SK-N-SH (cell line): ENCODE measurements around the gene PHF21A. TPM values are rescaled to one million over a fixed set of nuclear protein-coding genes. Genes with fewer than 3 reads are reported as not detected.

ENCODE experiments used
- CTCF ChIA-PET: fragments of 300-600, 350-600 bp; formaldehyde crosslinking; extraction: SDS; loops from one replicate; lab custom pipeline; 2021; lab: Yijun Ruan, JAX
- POLR2A ChIA-PET: fragments of 350-600 bp; sonication (Branson Sonifier 250); formaldehyde crosslinking; extraction: SDS; loops from one replicate; lab custom pipeline; 2020; ENCODE audit warnings: antibody characterized with exemption, inconsistent platforms; lab: Yijun Ruan, JAX
- DNase-seq: peaks from one replicate; pipeline ENCODE4 v3.0.0; 2012
- H2AFZ ChIP-seq: fragments of 200-600 bp; sonication (generic); 2 replicates; pipeline ENCODE4 v1.8.1; 2016; ENCODE audit warnings: antibody characterized with exemption, mild to moderate bottlenecking, low read depth
- H3F3A ChIP-seq: fragments of 200-600 bp; sonication (generic); replicated peaks from 2 replicates; pipeline ENCODE3; 2016; ENCODE audit warnings: antibody characterized with exemption, mild to moderate bottlenecking; ENCODE audit not compliant: insufficient read depth
- H3K27ac ChIP-seq, 2 experiments: fragments of 200-500 bp in 1 of 2; fragments of 200-600 bp in 1 of 2; sonication (Bioruptor generic) in 1 of 2; sonication (generic), shearing (Covaris generic) in 1 of 2; 2 replicates each; pipeline versions ENCODE4 v1.5.1 to v1.6.1; 2014 to 2016; ENCODE audit warnings: low read depth in 2 of 2, inconsistent platforms in 1 of 2, low read length in 1 of 2, mild to moderate bottlenecking in 1 of 2, mixed read lengths in 1 of 2
- H3K27me3 ChIP-seq: fragments of 200-600 bp; sonication (generic), shearing (Covaris generic); 2 replicates; pipeline ENCODE4 v1.6.1; 2016; ENCODE audit warnings: mixed run types; ENCODE audit not compliant: insufficient read depth
- H3K36me3 ChIP-seq, 2 experiments: fragments of 200-500 bp in 1 of 2; fragments of 200-600 bp in 1 of 2; sonication (Bioruptor generic) in 1 of 2; sonication (generic) in 1 of 2; replicated peaks in 1 of 2; 2 replicates each; pipeline versions ENCODE3 to v1.5.1; 2014 to 2016; ENCODE audit warnings: low read length in 1 of 2, mild to moderate bottlenecking in 1 of 2; ENCODE audit not compliant: insufficient read depth in 2 of 2, control insufficient read depth in 1 of 2
- H3K4me1 ChIP-seq, 2 experiments: fragments of 200-500 bp in 1 of 2; fragments of 200-600 bp in 1 of 2; sonication (Bioruptor generic) in 1 of 2; sonication (generic), shearing (Covaris generic) in 1 of 2; 2 replicates each; pipeline versions ENCODE4 v1.5.1 to v1.6.1; 2014 to 2016; ENCODE audit warnings: low read depth in 1 of 2, low read length in 1 of 2, mixed run types in 1 of 2; ENCODE audit not compliant: insufficient read depth in 2 of 2, control insufficient read depth in 1 of 2
- H3K4me2 ChIP-seq: fragments of 200-600 bp; sonication (generic), shearing (Covaris generic); 2 replicates; pipeline ENCODE4 v1.6.1; 2017; ENCODE audit warnings: mixed run types
- H3K4me3 ChIP-seq, 2 experiments: fragments of 200-500 bp in 1 of 2; fragments of 200-600 bp in 1 of 2; sonication (Bioruptor generic) in 1 of 2; sonication (generic), shearing (Covaris generic) in 1 of 2; 2 replicates each; pipeline versions ENCODE4 v1.5.1 to v1.8.1; 2014 to 2016; ENCODE audit warnings: low read depth in 2 of 2, inconsistent platforms in 1 of 2, low read length in 1 of 2, mild to moderate bottlenecking in 1 of 2, mixed read lengths in 1 of 2, moderate library complexity in 1 of 2
- H3K79me2 ChIP-seq: fragments of 200-600 bp; sonication (generic); 2 replicates; pipeline ENCODE4 v1.8.1; 2017; ENCODE audit warnings: mild to moderate bottlenecking; ENCODE audit not compliant: insufficient read depth
- H3K9ac ChIP-seq: fragments of 200-600 bp; sonication (generic); 2 replicates; pipeline ENCODE4 v1.6.1; 2017; ENCODE audit warnings: mixed run types
- H3K9me2 ChIP-seq: fragments of 200-600 bp; sonication (generic); 2 replicates; pipeline ENCODE4 v1.6.1; 2017; ENCODE audit warnings: mixed run types
- H3K9me3 ChIP-seq: fragments of 200-600 bp; sonication (generic); 2 replicates; pipeline ENCODE4 v1.6.1; 2017; ENCODE audit warnings: mixed run types, mild to moderate bottlenecking, moderate library complexity
- H4K20me1 ChIP-seq: fragments of 200-600 bp; sonication (generic); 2 replicates; pipeline ENCODE4 v1.6.1; 2017; ENCODE audit warnings: mild to moderate bottlenecking, mixed run types; ENCODE audit not compliant: insufficient read depth
- CHD2 ChIP-seq: fragments of 150-350 bp; IDR thresholded peaks from 2 replicates; pipeline ENCODE4 v1.6.1; 2018; ENCODE audit warnings: low read length; ENCODE audit not compliant: partially characterized antibody
- CTCF ChIP-seq: fragments of 200-600 bp; sonication (generic); IDR thresholded peaks from 2 replicates; pipeline ENCODE4 v1.6.1; 2017; ENCODE audit warnings: antibody characterized with exemption, mild to moderate bottlenecking, moderate library complexity
- EZH2phosphoT487 ChIP-seq: fragments of 200-600 bp; sonication (generic); IDR thresholded peaks from 2 replicates; pipeline ENCODE4 v1.6.1; 2017; ENCODE audit warnings: low read depth, mixed run types, mild to moderate bottlenecking, antibody characterized with exemption, moderate library complexity, borderline replicate concordance
- FOXM1 ChIP-seq: IDR thresholded peaks from 2 replicates; pipeline ENCODE4 v1.4.0; 2012; ENCODE audit warnings: low read depth, mild to moderate bottlenecking
- GABPA ChIP-seq: IDR thresholded peaks from 2 replicates; pipeline ENCODE4 v1.4.0; 2012; ENCODE audit warnings: low read depth, mild to moderate bottlenecking
- MXI1 ChIP-seq: IDR thresholded peaks from 2 replicates; pipeline ENCODE4 v1.6.1; 2012; ENCODE audit warnings: mild to moderate bottlenecking, low read depth, low read length, improper control_type of control experiment
- NRF1 ChIP-seq: IDR thresholded peaks from 2 replicates; pipeline ENCODE4 v1.6.1; 2012; ENCODE audit warnings: low read depth, mild to moderate bottlenecking, low read length
- RCOR1 ChIP-seq: fragments of 150-350 bp; IDR thresholded peaks from 2 replicates; pipeline ENCODE4 v1.6.1; 2017; ENCODE audit warnings: antibody characterized with exemption, low read length
- RFX5 ChIP-seq: IDR thresholded peaks from 2 replicates; pipeline ENCODE4 v1.6.1; 2012; ENCODE audit warnings: mild to moderate bottlenecking, improper control_type of control experiment, low read length
- RXRA ChIP-seq: IDR thresholded peaks from 2 replicates; pipeline ENCODE4 v1.4.0; 2012; ENCODE audit warnings: low read depth, mild to moderate bottlenecking, borderline replicate concordance
- SMC3 ChIP-seq: IDR thresholded peaks from 2 replicates; pipeline ENCODE4 v1.6.1; 2012; ENCODE audit warnings: low read depth, low read length, improper control_type of control experiment
- USF1 ChIP-seq: IDR thresholded peaks from 2 replicates; pipeline ENCODE4 v1.4.0; 2012; ENCODE audit warnings: low read depth, borderline replicate concordance
- WGBS: methylation state at CpG from one replicate; pipeline ENCODE4 v1.1.6; 2017; ENCODE audit warnings: low lambda C conversion rate; 5-methylcytosine and 5-hydroxymethylcytosine counted together
- polyA plus RNA-seq, 3 experiments: library from polyadenylated mRNA; depleted of rRNA; stranded (reverse); fragments of >200 nt; gene quantifications; 2 replicates each; pipeline ENCODE4 v1.2.3, GENCODE V29; 2012
- TF ChIP-seq, protein P1 (sequence below): IDR thresholded peaks from 2 replicates; pipeline ENCODE4 v1.4.0; 2012; ENCODE audit warnings: low read depth
- TF ChIP-seq, protein P2 (sequence below): IDR thresholded peaks from 2 replicates; pipeline ENCODE4 v1.6.1; 2012; ENCODE audit warnings: mild to moderate bottlenecking, low read depth, low read length, moderate library complexity
- TF ChIP-seq, protein P3 (sequence below): IDR thresholded peaks from 2 replicates; pipeline ENCODE4 v1.4.0; 2012; ENCODE audit warnings: low read depth, borderline replicate concordance

The PHF21A gene
- polyA plus RNA-seq, 1 of the 3 experiments (the other 2 are of a cell fraction) = 18.8 TPM

GRCh38 chr11:46036009-46036408, 85.2 kb downstream of the PHF21A start:
- DNase-seq = no peak
- no peaks in the 10 kb centered on the region for H3K9me3 ChIP-seq
- peaks cover 0 to 15% of the 10 kb centered on the region in 2 experiments; a peak in 2 of 4 replicates for H3K4me1 ChIP-seq
- TF ChIP-seq RXRA (no peak), FOXM1 (no peak), CTCF (no peak), NRF1 (no peak), MXI1 (no peak), CHD2 (no peak), EZH2phosphoT487 (no peak), SMC3 (no peak), RFX5 (no peak), USF1 (no peak), GABPA (no peak), RCOR1 (no peak)
- TF ChIP-seq, protein P1, sequence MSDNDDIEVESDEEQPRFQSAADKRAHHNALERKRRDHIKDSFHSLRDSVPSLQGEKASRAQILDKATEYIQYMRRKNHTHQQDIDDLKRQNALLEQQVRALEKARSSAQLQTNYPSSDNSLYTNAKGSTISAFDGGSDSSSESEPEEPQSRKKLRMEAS = no peak
- TF ChIP-seq, protein P2, sequence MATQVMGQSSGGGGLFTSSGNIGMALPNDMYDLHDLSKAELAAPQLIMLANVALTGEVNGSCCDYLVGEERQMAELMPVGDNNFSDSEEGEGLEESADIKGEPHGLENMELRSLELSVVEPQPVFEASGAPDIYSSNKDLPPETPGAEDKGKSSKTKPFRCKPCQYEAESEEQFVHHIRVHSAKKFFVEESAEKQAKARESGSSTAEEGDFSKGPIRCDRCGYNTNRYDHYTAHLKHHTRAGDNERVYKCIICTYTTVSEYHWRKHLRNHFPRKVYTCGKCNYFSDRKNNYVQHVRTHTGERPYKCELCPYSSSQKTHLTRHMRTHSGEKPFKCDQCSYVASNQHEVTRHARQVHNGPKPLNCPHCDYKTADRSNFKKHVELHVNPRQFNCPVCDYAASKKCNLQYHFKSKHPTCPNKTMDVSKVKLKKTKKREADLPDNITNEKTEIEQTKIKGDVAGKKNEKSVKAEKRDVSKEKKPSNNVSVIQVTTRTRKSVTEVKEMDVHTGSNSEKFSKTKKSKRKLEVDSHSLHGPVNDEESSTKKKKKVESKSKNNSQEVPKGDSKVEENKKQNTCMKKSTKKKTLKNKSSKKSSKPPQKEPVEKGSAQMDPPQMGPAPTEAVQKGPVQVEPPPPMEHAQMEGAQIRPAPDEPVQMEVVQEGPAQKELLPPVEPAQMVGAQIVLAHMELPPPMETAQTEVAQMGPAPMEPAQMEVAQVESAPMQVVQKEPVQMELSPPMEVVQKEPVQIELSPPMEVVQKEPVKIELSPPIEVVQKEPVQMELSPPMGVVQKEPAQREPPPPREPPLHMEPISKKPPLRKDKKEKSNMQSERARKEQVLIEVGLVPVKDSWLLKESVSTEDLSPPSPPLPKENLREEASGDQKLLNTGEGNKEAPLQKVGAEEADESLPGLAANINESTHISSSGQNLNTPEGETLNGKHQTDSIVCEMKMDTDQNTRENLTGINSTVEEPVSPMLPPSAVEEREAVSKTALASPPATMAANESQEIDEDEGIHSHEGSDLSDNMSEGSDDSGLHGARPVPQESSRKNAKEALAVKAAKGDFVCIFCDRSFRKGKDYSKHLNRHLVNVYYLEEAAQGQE = no peak
- TF ChIP-seq, protein P3, sequence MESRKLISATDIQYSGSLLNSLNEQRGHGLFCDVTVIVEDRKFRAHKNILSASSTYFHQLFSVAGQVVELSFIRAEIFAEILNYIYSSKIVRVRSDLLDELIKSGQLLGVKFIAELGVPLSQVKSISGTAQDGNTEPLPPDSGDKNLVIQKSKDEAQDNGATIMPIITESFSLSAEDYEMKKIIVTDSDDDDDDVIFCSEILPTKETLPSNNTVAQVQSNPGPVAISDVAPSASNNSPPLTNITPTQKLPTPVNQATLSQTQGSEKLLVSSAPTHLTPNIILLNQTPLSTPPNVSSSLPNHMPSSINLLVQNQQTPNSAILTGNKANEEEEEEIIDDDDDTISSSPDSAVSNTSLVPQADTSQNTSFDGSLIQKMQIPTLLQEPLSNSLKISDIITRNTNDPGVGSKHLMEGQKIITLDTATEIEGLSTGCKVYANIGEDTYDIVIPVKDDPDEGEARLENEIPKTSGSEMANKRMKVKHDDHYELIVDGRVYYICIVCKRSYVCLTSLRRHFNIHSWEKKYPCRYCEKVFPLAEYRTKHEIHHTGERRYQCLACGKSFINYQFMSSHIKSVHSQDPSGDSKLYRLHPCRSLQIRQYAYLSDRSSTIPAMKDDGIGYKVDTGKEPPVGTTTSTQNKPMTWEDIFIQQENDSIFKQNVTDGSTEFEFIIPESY = no peak
- no peak overlapping the region for H3K9ac ChIP-seq
- H3K27me3 ChIP-seq = no peaks in the 10 kb centered on the region
- POLR2A ChIA-PET = no interaction called here
- H3K4me2 ChIP-seq = no peak overlapping the region
- peaks cover 14% of the 10 kb centered on the region; the same call in 1 of the 2 replicates for H4K20me1 ChIP-seq
- no peak overlapping the region for H3K27ac ChIP-seq
- no peak overlapping the region for H3K4me3 ChIP-seq
- H3K36me3 ChIP-seq = peaks cover 0 to 5% of the 10 kb centered on the region in 2 experiments
- H3K9me2 ChIP-seq = no peaks in the 10 kb centered on the region
- H2AFZ ChIP-seq = no peak overlapping the region
- peaks cover 14% of the 10 kb centered on the region for H3F3A ChIP-seq
- no peaks in the 10 kb centered on the region for H3K79me2 ChIP-seq
- 93% methylated on average over 2 of the region's 2 CpGs for WGBS
- CTCF ChIA-PET = interaction anchor here (1.2 kb wide), 1 partner anchor 29 kb away, joined by 3 read pairs; no protein-coding TSS in a partner anchor
